ENCODE measurements around the gene ZNF394.

ZNF394 gene

GRCh38 chr7:99449326-99449725 is 50.8 kb downstream of the ZNF394 start:
- no peak for DNase-seq (ENCODE audit: low spot score)

- no peak for DNase-seq (ENCODE audit: low spot score)
These were observed 51.2 kb downstream of the ZNF394 start for GRCh38 chr7:99448855-99449254.

GRCh38 chr7:99447943-99448342 is 52.1 kb downstream of the ZNF394 start:
- no peak for DNase-seq (ENCODE audit: low spot score)

GRCh38 chr7:99446096-99446495 is 54.0 kb downstream of the ZNF394 start:
- no peak for DNase-seq (ENCODE audit: low spot score)
